ENCODE data around the gene PDE6B. TPM values are rescaled to one million over a fixed set of nuclear protein-coding genes. Genes with fewer than 3 reads are reported as not detected.

The PDE6B gene
- total RNA-seq, 6 donors from 2014 or later, result 4.2 to 28.3 (median 9.0) TPM

DNA sequence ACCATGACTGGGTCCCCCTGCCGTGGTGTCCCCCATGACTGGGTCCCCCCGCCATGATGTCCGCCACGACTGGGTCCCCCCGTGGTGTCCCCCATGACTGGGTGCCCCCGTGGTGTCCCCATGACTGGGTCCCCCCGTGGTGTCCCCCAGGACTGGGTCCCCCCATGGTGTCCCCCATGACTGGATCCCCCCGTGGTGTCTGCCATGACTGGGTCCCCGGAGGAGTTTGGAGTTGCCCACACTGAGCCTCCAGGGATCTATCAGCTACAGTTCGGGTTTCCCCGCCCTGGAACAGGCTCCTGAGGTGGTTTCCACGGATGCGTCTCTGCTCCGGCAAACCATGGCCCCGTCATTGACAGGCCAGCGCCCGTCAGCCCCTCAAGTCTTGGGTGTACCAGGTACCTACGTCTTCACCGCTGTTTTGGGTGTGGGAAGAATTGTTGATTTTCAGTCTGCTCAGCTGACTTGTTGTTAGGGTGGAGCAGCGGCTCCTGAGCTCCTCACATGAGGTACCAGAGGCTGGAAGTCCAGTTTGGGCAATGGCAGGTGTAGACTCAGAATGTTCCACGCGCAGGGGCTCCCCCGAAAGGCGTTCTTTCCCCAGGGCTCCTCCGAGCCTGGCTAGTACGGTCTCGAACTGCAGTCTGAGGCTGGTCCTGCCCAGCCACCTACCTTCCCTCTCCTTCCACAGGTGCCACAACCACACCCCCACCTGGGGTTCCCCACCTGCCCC is 8.3 kb upstream of the PDE6B start:
- Histone ChIP-seq H3K27me3 (no peaks in the 10 kb centered on the region), H3K4me1 (no peaks in the 10 kb centered on the region), H3K36me3 (no peaks in the 10 kb centered on the region), H3K4me3 (no peak overlapping the region), H3K27ac (no peak overlapping the region), H3K9me3 (no peaks in the 10 kb centered on the region)
- 92 to 93% methylated on average over 8 to 22 of the region's 27 CpGs for WGBS, 2 donors
- ATAC-seq (ENCODE audit: low FRiP score in 2 of 2) (peak in 1 of 2 donors; percentile 42), DNase-seq (no peak)
- TF ChIP-seq POLR2A (IDR thresholded peaks at IDR 0.05) (no peak), EP300 (IDR thresholded peaks at IDR 0.05) (no peak), POLR2AphosphoS5 (IDR thresholded peaks at IDR 0.05) (no peak), CTCF (IDR thresholded peaks at IDR 0.05) (no peak)

GRCh38 chr4:617644-618641 is 7.4 kb upstream of the PDE6B start:
- ATAC-seq (ENCODE audit: low FRiP score in 2 of 2), result peak; percentile 13 to 81
- Histone ChIP-seq H3K27me3 (no peaks in the 10 kb centered on the region), H3K36me3 (no peaks in the 10 kb centered on the region), H3K9me3 (no peaks in the 10 kb centered on the region), H3K4me3 (no peak overlapping the region), H3K27ac (no peak overlapping the region), H3K4me1 (no peaks in the 10 kb centered on the region)
- TF ChIP-seq EP300 (IDR thresholded peaks at IDR 0.05), result no peak
- no peak for TF ChIP-seq POLR2AphosphoS5 (IDR thresholded peaks at IDR 0.05)
- TF ChIP-seq POLR2A (IDR thresholded peaks at IDR 0.05), result no peak
- TF ChIP-seq CTCF (IDR thresholded peaks at IDR 0.05), result no peak
- DNase-seq, result peak in 1 of 2 donors; percentile 51
- WGBS, 2 donors, result 49 to 60% methylated on average over 13 to 18 of the region's 18 CpGs

DNA sequence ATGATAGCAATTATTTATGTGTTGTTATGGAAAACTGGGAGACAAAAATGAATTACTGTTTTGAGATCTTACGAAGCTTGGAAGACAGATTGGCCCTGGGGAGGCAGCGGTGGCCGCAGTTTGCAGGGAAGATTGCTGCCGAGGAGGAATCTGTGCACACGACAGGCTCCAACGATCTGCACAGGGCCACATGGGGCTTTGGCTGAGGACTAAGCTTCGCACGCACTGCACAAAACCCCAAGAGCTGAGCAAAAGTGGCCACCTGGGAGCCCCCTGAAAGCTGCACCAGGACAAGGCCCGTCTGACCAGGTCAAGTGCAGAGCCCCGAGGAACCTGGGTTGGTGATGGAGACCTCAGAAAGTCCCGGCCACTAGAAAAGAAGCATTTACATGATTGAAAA is 5.2 kb upstream of the PDE6B start:
- no peaks in the 10 kb centered on the region for H3K4me1 ChIP-seq
- H3K27ac ChIP-seq, result no peak overlapping the region
- H3K9me3 ChIP-seq, result no peaks in the 10 kb centered on the region
- TF ChIP-seq EP300 (IDR thresholded peaks at IDR 0.05), result no peak
- no peak for TF ChIP-seq CTCF (IDR thresholded peaks at IDR 0.05)
- H3K27me3 ChIP-seq, result no peaks in the 10 kb centered on the region
- ATAC-seq (ENCODE audit: low FRiP score in 2 of 2), result no peak
- H3K4me3 ChIP-seq, result no peak overlapping the region
- WGBS, 2 donors, result 80 to 85% methylated on average over 7 to 11 of the region's 11 CpGs
- no peak for DNase-seq
- no peaks in the 10 kb centered on the region for H3K36me3 ChIP-seq

DNA sequence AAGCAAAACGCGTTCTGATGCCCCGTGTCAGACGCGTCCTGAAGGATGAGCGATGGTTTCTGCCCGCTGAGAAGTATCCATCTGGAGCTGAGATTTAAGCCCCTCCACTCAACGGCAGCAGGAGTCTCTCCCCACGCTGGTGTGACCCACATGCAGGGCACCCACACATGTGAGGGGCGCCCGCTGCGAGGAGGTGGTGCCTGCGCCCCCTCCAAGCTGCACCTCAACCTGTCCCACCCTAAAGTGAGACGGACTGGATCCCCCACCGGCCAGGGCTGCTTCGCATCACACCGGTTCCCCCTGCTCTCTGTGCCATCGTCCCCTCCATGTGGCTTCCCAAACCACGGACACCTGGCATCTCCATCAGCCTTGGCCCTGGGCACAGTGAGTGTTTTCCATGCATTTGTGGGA is 4.5 kb upstream of the PDE6B start:
- H3K36me3 ChIP-seq, result no peaks in the 10 kb centered on the region
- WGBS, 2 donors, result 89% methylated on average over 14 to 19 of the region's 19 CpGs
- DNase-seq (peak in 1 of 2 donors; percentile 57), ATAC-seq (ENCODE audit: low FRiP score in 2 of 2) (no peak)
- TF ChIP-seq EP300 (IDR thresholded peaks at IDR 0.05) (no peak), POLR2A (IDR thresholded peaks at IDR 0.05) (no peak), CTCF (IDR thresholded peaks at IDR 0.05) (no peak), POLR2AphosphoS5 (IDR thresholded peaks at IDR 0.05) (no peak)
- H3K27ac ChIP-seq, result no peak overlapping the region
- H3K4me1 ChIP-seq, result no peaks in the 10 kb centered on the region
- no peaks in the 10 kb centered on the region for H3K9me3 ChIP-seq
- H3K4me3 ChIP-seq, result no peak overlapping the region
- no peaks in the 10 kb centered on the region for H3K27me3 ChIP-seq

All from upper lobe of left lung (tissue), 6 donors.